ENCODE data around the gene STX18.

- TF ChIP-seq CTCF (IDR thresholded peaks at IDR 0.05 in 4 of 5, conservative IDR thresholded peaks at IDR 0.05 in 1 of 5) (no peak), POLR2A (IDR thresholded peaks at IDR 0.05) (no peak)
Measured at GRCh38 chr4:4580494-4580893, 38.6 kb upstream of the STX18 start.
